GM12878 (cell line): ENCODE measurements around the gene DTX4. TPM values are rescaled to one million over a fixed set of nuclear protein-coding genes. Genes with fewer than 3 reads are reported as not detected.
A peak's percentile ranks its signal among the peaks of the same experiment; 100 is the strongest.

Experiments
- ATAC-seq: fragments of 200-7000 bp; cut with Tn5 transposase; 3 replicates; pipeline ENCODE4 v1.9.1; 2020; ENCODE audit warnings: mild to moderate bottlenecking, moderate library complexity
- BruUV-seq: library from RNA; stranded (reverse); fragments of 400-500 nt; replicated peaks from 2 replicates; lab custom pipeline; 2021; lab: Mats Ljungman, UMichigan
- CTCF ChIA-PET: fragments of 300-600 bp; sonication (Branson Sonifier 250); formaldehyde crosslinking; extraction: SDS; loops from one replicate; lab custom pipeline; 2021; ENCODE audit warnings: inconsistent platforms; lab: Yijun Ruan, JAX
- POLR2A ChIA-PET: fragments of 350-600 bp; formaldehyde crosslinking; extraction: SDS; loops from one replicate; lab custom pipeline; 2021; ENCODE audit warnings: inconsistent platforms; lab: Charles Lee
- RAD21 ChIA-PET: fragments of 300-600 bp; sonication (Branson Sonifier 250); formaldehyde crosslinking; loops from one replicate; lab custom pipeline; 2023; ENCODE audit warnings: antibody characterized with exemption; ENCODE audit not compliant: unreplicated experiment; lab: Charles Lee
- SMC1A ChIA-PET: fragments of 300-600 bp; sonication (Branson Sonifier 250); formaldehyde crosslinking; loops from one replicate; lab custom pipeline; 2023; ENCODE audit not compliant: unreplicated experiment, uncharacterized antibody; lab: Charles Lee
- DNase-seq: peaks from one replicate; pipeline ENCODE4 v3.0.0-alpha.2; 2011; ENCODE audit warnings: low read depth, low spot score
- FAIRE-seq: peaks from 3 replicates; lab custom pipeline; 2011; peaks lifted over from hg19 to GRCh38; lab: Jason Lieb, UNC
- H2AFZ ChIP-seq: 2 replicates; pipeline ENCODE4 v1.6.0; 2011; ENCODE audit warnings: low read depth, low read length, control low read depth; ENCODE audit not compliant: control insufficient read depth
- H3K27ac ChIP-seq: 2 replicates; pipeline ENCODE4 v1.5.1; 2011; ENCODE audit warnings: control low read depth; ENCODE audit not compliant: control insufficient read depth, insufficient read depth
- H3K27me3 ChIP-seq, 2 experiments: replicated peaks in 1 of 2; 2 replicates each; pipeline versions ENCODE4 v1.6.0 to v1.6.1; 2011; ENCODE audit warnings: low read length in 1 of 2; ENCODE audit not compliant: control insufficient read depth in 2 of 2, insufficient read depth in 2 of 2
- H3K36me3 ChIP-seq, 2 experiments: 2 replicates each; pipeline ENCODE4 v1.5.1; 2011; ENCODE audit warnings: low read length in 1 of 2; ENCODE audit not compliant: control insufficient read depth in 2 of 2, insufficient read depth in 2 of 2
- H3K4me1 ChIP-seq: 2 replicates; pipeline ENCODE4 v1.6.1; 2011; ENCODE audit warnings: mild to moderate bottlenecking, low read length, moderate library complexity, mixed read lengths; ENCODE audit not compliant: control insufficient read depth, insufficient read depth
- H3K4me2 ChIP-seq: 2 replicates; pipeline ENCODE4 v1.6.0; 2011; ENCODE audit warnings: control low read depth; ENCODE audit not compliant: control insufficient read depth, insufficient read depth
- H3K4me3 ChIP-seq: fragments of 200-600 bp; sonication (generic); 2 replicates; pipeline ENCODE4 v1.5.1; 2016
- H3K79me2 ChIP-seq: 2 replicates; pipeline ENCODE4 v1.6.0; 2011; ENCODE audit warnings: low read length; ENCODE audit not compliant: control insufficient read depth, insufficient read depth
- H3K9ac ChIP-seq: 2 replicates; pipeline ENCODE4 v1.8.0; 2011; ENCODE audit warnings: low read length, control low read depth, mixed read lengths; ENCODE audit not compliant: control insufficient read depth, insufficient read depth
- H3K9me3 ChIP-seq: replicated peaks from 3 replicates; pipeline ENCODE4 v1.5.1; 2011; ENCODE audit warnings: mild to moderate bottlenecking, low read length; ENCODE audit not compliant: control insufficient read depth, insufficient read depth
- H4K20me1 ChIP-seq: 2 replicates; pipeline ENCODE4 v1.6.0; 2011; ENCODE audit not compliant: control insufficient read depth, insufficient read depth
- BCL11A ChIP-seq: IDR thresholded peaks from 2 replicates; pipeline ENCODE4 v1.6.1; 2011; ENCODE audit warnings: low read depth, low read length
- BMI1 ChIP-seq: fragments of 450-650 bp; IDR thresholded peaks from 2 replicates; pipeline ENCODE4 v1.6.1; 2016; ENCODE audit warnings: mild to moderate bottlenecking, moderate library complexity, borderline replicate concordance
- CBX3 ChIP-seq: fragments of 200-600 bp; sonication (generic); IDR thresholded peaks from 2 replicates; pipeline ENCODE4 v1.6.1; 2016; ENCODE audit warnings: low read depth, borderline replicate concordance
- ETV6 ChIP-seq, 2 experiments: fragments of 450-650 bp in 1 of 2; IDR thresholded peaks in 1 of 2; conservative IDR thresholded peaks in 1 of 2; 2 replicates each; pipeline ENCODE4 v1.6.1; 2014; ENCODE audit warnings: antibody characterized with exemption in 1 of 2, borderline replicate concordance in 1 of 2, low read depth in 1 of 2, mild to moderate bottlenecking in 1 of 2, moderate library complexity in 1 of 2
- ZSCAN29 ChIP-seq: fragments of 450-650 bp; IDR thresholded peaks from 2 replicates; pipeline ENCODE4 v1.6.1; 2017; ENCODE audit warnings: mild to moderate bottlenecking, moderate library complexity
- WGBS: methylation state at CpG from one replicate; pipeline ENCODE4 v1.1.6; 2016; ENCODE audit warnings: low lambda C conversion rate; ENCODE audit not compliant: insufficient replicate concordance, insufficient coverage; ENCODE audit errors: missing lambda C conversion rate; 5-methylcytosine and 5-hydroxymethylcytosine counted together
- in situ Hi-C: fragments of 300-500 bp; cut with MboI; formaldehyde crosslinking; loops from 9 replicates; pipeline ENCODE4 v1.14.3; 2018; ENCODE audit warnings: mixed read lengths
- intact Hi-C: fragments of 100-400 bp; cut with micrococcal nuclease; formaldehyde crosslinking; loops from one replicate; pipeline ENCODE4 v1.14.2; 2022; ENCODE audit not compliant: unreplicated experiment
- polyA plus RNA-seq, 11 experiments: library from polyadenylated mRNA; depleted of rRNA in 4 of 11; unstranded in 6 of 11; stranded (reverse) in 5 of 11; fragments of >200 nt; fragmentation: Nextera tagmentation in 4 of 11; fragmentation: Illumina TruSeq in 1 of 11; extraction: Ambion mirVana in 4 of 11; extraction: Trizol in 1 of 11; gene quantifications; 1 replicate in 1 of 11; 2 replicates in 10 of 11; pipeline versions ENCODE4 v1.2.1 to v1.2.3, GENCODE V29; 2011 to 2016; ENCODE audit warnings: inconsistent platforms in 2 of 11, missing spikeins in 2 of 11, low read depth in 1 of 11
- total RNA-seq, 4 experiments: library from RNA; depleted of rRNA in 3 of 4; stranded (reverse); fragments of >200 nt in 3 of 4; fragmentation: Illumina TruSeq in 1 of 4; extraction: Trizol in 1 of 4; gene quantifications; 2 replicates each; pipeline versions ENCODE4 v1.2.1 to v1.2.3, GENCODE V29; 2013 to 2021
- TF ChIP-seq, protein P1 (sequence below): IDR thresholded peaks from 2 replicates; pipeline ENCODE4 v1.6.1; 2011; ENCODE audit warnings: mild to moderate bottlenecking, low read depth, low read length, moderate library complexity; ENCODE audit not compliant: insufficient replicate concordance
- TF ChIP-seq, protein P2 (sequence below): fragments of 450-650 bp; formaldehyde crosslinking; IDR thresholded peaks from 2 replicates; pipeline ENCODE4 v1.4.0; 2020; ENCODE audit warnings: mild to moderate bottlenecking, moderate library complexity

Gene DTX4
- total and polyA plus RNA-seq, 10 of the 15 experiments (the other 5 are each of a cell fraction or from before 2014, with no cell fraction given), result 3.8 to 25.8 (median 10.5) TPM

- H3K4me3 ChIP-seq, result peak overlapping the region; percentile 53
- ChIA-PET RAD21 (interaction anchor here (1.0 to 3.7 kb wide), 10 partner anchors 10 to 71 kb away, joined by 3 to 17 read pairs (median 10); partner anchors contain the start of gene DTX4), CTCF (interaction anchor here (0.7 to 33.5 kb wide), 10 partner anchors 9 to 317 kb away, joined by 3 to 1180 read pairs (median 6); partner anchors contain the start of gene DTX4), SMC1A (interaction anchor here (0.7 to 5.2 kb wide), 12 partner anchors 11 to 74 kb away, joined by 3 to 34 read pairs (median 8); partner anchors contain the start of gene DTX4), POLR2A (interaction anchor here (0.9 to 2.1 kb wide), 4 partner anchors 8 to 60 kb away, joined by 3 to 7 read pairs (median 4); no protein-coding TSS in a partner anchor)
- H2AFZ ChIP-seq, result peak overlapping the region; percentile 46; the same call in 1 of the 2 replicates
- peak overlapping the region; percentile 40; the same call in 1 of the 2 replicates for H3K9ac ChIP-seq
- FAIRE-seq (no peak), DNase-seq (no peak), ATAC-seq (no peak)
- no peaks in the 10 kb centered on the region for H4K20me1 ChIP-seq
- H3K27me3 ChIP-seq, result no peaks in the 10 kb centered on the region
- H3K4me1 ChIP-seq, result peaks cover 72% of the 10 kb centered on the region
- intact Hi-C loops, result loop anchor here (2.0 to 10.0 kb wide), 3 partner anchors 169 to 633 kb away; partner anchors contain the start of genes PATL1 and ZFP91
- TSS peak; percentile 66 for BruUV-seq
- H3K4me2 ChIP-seq, result peak overlapping the region; percentile 96
- in situ Hi-C loops, result loop anchor here (10.0 kb wide), 1 partner anchor 343 kb away; no protein-coding TSS in a partner anchor
- no peaks in the 10 kb centered on the region for H3K9me3 ChIP-seq
- H3K36me3 ChIP-seq, result peaks cover 0 to under 1% of the 10 kb centered on the region in 2 experiments; a peak in 2 of 4 replicates
- peaks cover 36% of the 10 kb centered on the region for H3K79me2 ChIP-seq
- TF ChIP-seq ETV6 (conservative IDR thresholded peaks at IDR 0.05 in 1 of 2, IDR thresholded peaks at IDR 0.05 in 1 of 2; ENCODE audit: borderline replicate concordance in 1 of 2, low read depth in 1 of 2) (no peak), BCL11A (no peak), BMI1 (no peak), CBX3 (no peak), ZSCAN29 (peak; percentile 90)
- TF ChIP-seq, protein P1, sequence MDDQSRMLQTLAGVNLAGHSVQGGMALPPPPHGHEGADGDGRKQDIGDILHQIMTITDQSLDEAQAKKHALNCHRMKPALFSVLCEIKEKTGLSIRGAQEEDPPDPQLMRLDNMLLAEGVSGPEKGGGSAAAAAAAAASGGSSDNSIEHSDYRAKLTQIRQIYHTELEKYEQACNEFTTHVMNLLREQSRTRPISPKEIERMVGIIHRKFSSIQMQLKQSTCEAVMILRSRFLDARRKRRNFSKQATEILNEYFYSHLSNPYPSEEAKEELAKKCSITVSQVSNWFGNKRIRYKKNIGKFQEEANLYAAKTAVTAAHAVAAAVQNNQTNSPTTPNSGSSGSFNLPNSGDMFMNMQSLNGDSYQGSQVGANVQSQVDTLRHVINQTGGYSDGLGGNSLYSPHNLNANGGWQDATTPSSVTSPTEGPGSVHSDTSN, result no peak
- TF ChIP-seq, protein P2, sequence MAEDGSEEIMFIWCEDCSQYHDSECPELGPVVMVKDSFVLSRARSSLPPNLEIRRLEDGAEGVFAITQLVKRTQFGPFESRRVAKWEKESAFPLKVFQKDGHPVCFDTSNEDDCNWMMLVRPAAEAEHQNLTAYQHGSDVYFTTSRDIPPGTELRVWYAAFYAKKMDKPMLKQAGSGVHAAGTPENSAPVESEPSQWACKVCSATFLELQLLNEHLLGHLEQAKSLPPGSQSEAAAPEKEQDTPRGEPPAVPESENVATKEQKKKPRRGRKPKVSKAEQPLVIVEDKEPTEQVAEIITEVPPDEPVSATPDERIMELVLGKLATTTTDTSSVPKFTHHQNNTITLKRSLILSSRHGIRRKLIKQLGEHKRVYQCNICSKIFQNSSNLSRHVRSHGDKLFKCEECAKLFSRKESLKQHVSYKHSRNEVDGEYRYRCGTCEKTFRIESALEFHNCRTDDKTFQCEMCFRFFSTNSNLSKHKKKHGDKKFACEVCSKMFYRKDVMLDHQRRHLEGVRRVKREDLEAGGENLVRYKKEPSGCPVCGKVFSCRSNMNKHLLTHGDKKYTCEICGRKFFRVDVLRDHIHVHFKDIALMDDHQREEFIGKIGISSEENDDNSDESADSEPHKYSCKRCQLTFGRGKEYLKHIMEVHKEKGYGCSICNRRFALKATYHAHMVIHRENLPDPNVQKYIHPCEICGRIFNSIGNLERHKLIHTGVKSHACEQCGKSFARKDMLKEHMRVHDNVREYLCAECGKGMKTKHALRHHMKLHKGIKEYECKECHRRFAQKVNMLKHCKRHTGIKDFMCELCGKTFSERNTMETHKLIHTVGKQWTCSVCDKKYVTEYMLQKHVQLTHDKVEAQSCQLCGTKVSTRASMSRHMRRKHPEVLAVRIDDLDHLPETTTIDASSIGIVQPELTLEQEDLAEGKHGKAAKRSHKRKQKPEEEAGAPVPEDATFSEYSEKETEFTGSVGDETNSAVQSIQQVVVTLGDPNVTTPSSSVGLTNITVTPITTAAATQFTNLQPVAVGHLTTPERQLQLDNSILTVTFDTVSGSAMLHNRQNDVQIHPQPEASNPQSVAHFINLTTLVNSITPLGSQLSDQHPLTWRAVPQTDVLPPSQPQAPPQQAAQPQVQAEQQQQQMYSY (CRISPR knock-in tag), result no peak
- peak overlapping the region; percentile 78 for H3K27ac ChIP-seq
- WGBS, result 97% methylated on average over 7 of the region's 7 CpGs
Observed at GRCh38 chr11:59212222-59212621, 40.3 kb downstream of the DTX4 start.
